ENCODE data around the gene ACER1. TPM values are rescaled to one million over a fixed set of nuclear protein-coding genes. Genes with fewer than 3 reads are reported as not detected.
A peak's percentile ranks its signal among the peaks of the same experiment; 100 is the strongest.

ACER1 gene
- total RNA-seq, 4 donors from 2014 or later: not detected

DNA sequence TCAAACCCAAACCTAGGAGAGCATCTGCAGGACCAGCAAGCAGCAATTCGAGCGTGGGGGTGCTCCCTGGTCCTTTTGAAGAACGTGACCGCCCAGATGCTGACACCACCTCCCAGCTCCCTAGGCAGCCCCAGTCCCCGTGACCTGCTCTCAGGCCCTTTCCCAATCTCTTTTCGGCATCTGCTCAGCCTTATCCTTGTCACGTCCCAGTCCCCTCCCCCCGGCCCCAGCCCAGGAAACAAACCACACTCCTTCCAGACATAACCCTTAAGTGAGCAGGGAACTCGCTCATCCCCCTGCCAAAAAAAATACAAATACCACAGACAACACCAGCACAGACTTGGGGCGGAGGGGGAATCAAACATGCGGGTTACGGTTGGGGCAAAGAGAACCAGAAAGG lies 57.0 kb downstream of the ACER1 start:
- ATAC-seq (ENCODE audit: low FRiP score) (no peak), DNase-seq (ENCODE audit: low spot score) (no peak)
- TF ChIP-seq, protein P1, sequence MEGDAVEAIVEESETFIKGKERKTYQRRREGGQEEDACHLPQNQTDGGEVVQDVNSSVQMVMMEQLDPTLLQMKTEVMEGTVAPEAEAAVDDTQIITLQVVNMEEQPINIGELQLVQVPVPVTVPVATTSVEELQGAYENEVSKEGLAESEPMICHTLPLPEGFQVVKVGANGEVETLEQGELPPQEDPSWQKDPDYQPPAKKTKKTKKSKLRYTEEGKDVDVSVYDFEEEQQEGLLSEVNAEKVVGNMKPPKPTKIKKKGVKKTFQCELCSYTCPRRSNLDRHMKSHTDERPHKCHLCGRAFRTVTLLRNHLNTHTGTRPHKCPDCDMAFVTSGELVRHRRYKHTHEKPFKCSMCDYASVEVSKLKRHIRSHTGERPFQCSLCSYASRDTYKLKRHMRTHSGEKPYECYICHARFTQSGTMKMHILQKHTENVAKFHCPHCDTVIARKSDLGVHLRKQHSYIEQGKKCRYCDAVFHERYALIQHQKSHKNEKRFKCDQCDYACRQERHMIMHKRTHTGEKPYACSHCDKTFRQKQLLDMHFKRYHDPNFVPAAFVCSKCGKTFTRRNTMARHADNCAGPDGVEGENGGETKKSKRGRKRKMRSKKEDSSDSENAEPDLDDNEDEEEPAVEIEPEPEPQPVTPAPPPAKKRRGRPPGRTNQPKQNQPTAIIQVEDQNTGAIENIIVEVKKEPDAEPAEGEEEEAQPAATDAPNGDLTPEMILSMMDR (IDR thresholded peaks at IDR 0.05): no peak

DNA sequence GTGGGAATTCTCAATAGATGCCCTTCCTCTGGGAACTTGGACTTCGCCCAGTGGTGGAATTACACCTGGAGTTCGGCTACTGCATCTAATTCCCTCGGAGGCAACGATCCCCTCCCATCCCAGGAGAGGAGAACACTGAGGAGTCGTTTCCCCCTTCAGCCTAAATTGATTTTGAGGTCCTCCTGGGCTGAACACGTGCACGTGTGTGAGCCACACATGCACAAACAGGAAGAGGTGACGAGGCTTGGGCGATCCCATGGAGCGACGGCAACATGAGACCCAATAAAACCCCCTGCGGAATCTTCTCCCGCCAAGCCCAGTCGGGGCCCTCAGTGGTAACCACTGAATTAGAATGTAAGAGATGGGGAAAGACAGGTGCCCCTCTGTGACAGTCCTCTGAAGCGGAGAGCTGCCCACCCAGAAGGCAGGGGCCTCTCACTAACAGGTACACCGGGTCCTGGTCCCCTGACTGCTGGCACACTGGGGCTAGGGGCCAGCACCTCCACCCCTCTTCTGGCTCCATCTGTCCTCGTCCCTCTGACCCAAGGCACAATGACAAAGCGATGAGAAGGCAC lies 58.2 kb downstream of the ACER1 start:
- no peak for ATAC-seq (ENCODE audit: low FRiP score)
- TF ChIP-seq, protein P1 (IDR thresholded peaks at IDR 0.05): no peak
- DNase-seq (ENCODE audit: low spot score): no peak

DNA sequence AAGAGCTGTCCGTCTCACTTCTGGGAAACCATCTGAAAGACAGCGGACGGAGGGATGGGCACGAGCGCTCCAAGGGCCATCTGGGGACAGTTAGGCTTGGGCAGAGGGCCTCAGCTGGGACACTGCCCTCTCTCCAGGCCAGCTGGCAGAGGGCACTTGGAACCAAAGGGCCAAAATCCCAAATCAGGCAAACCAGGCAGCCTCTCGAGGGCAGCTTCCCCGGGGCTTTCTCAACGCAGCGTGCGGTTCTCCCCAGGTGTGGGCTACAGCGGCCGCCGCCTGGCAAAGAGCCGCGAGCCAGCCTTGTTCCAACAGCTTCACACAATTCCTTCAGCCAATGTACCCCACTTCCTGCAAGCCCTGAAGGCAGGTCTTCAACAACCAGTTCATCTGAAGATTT lies 58.7 kb downstream of the ACER1 start:
- TF ChIP-seq, protein P1 (IDR thresholded peaks at IDR 0.05): no peak
- ATAC-seq (ENCODE audit: low FRiP score) (no peak), DNase-seq (ENCODE audit: low spot score) (no peak)

DNA sequence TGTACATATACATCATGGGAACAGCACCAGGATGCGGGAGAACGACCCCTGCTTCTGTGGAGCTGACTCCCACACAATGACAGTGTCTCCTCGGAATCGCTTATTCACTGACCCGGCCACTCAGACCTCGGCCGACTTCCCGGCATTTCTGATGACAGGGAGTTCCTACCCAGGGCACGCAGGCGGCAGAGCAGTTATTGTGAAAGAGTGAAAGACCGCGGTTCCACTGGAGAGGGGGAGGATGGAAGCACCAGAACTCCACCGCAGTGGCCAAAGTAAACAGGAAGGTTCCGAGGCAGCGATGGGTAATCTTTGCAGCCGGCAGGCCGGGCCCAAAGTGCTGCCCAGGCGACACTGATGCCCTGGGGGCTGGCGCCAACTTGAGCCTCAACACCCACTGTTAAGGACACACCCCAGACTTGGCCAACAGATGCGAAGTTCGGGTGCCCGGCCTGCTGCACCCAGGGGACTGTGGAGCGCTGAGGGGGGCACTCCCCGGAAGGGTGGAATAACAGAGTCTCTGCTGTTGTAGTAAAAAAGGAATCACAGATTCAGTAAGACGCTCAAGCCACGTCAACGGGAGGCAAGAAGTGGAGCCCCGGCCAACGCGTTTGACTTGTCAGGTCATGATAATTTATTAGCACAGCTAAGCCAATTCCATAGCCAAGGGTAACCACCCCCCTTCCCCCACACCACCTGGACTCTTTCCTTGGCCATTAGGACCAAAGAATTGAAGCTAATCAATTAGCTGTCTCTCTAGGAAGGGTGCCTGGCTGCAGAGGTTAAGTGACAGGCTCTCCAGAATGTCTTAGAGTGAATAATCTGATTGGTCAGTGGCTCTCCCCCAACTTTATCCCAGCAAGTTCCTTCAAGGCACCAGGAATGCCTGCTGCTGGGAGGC lies 59.5 kb downstream of the ACER1 start:
- TF ChIP-seq, protein P1 (IDR thresholded peaks at IDR 0.05): no peak
- peak; percentile 77 for ATAC-seq (ENCODE audit: low FRiP score)
- peak; percentile 71 for DNase-seq (ENCODE audit: low spot score)

DNA sequence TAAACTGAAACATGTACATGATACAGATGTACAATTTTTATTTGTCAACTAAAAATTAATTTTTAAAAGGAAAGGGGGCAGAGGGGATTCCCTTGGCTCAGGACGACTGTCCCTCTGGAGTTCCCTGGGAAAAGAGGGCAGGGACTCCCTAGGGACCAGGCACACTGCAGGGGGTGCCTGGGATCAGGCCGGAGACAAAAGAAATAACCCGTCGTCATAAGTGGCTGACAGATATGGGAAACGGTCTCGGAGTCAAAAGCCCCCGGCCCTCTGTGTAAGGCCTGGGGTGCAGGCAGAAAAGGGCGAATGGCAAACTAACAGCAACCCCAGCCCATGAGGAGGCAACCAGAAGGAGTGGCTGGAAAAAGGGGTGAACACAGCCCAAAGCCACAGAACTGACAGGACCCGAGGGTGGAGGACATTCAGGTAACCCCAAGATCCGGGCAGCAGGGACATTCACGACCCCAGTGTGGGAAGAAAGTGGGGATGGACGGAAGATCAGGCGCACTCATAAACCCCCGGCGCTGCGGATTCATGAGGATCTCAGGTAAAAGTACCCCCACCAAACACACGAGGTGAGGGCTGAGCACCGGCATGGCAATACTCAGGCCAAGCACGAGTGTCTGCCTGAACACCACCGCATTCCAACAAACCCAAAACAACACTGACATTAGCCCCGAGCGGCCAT lies 60.4 kb downstream of the ACER1 start:
- ATAC-seq (ENCODE audit: low FRiP score): no peak
- TF ChIP-seq, protein P1 (IDR thresholded peaks at IDR 0.05): no peak
- no peak for DNase-seq (ENCODE audit: low spot score)

DNA sequence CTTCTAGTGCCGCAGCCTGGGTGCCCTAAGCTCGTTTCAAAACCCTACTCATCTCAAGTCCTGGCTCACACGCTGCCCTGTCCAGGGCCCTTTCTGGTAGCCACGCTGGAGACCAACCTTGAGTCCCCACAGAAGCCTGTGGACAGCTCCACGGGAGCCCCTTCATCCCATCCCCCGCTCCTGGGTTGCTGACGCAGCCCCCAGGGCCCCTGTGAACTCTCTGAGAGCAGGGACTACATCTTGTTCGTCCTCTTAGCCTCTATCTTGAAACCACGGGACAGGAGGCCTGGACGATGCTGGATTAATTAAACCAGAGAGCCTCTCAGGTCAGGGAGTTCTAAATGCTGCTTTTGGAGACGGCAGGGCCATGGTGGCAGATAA lies 61.0 kb downstream of the ACER1 start:
- ATAC-seq (ENCODE audit: low FRiP score) (no peak), DNase-seq (ENCODE audit: low spot score) (no peak)
- TF ChIP-seq, protein P1 (IDR thresholded peaks at IDR 0.05): no peak
